ENCODE measurements around the gene LSM7. TPM values are rescaled to one million over a fixed set of nuclear protein-coding genes. Genes with fewer than 3 reads are reported as not detected.

LSM7 gene
- total RNA-seq, 1 donor from 2014 or later: 76.2 TPM

- Mint-ChIP-seq H3K4me3 (ENCODE audit: unreplicated experiment) (no peak overlapping the region), H3K27me3 (ENCODE audit: low read depth) (no peaks in the 10 kb centered on the region), H3K27ac (ENCODE audit: unreplicated experiment) (no peak overlapping the region), H3K4me1 (ENCODE audit: low read depth) (no peaks in the 10 kb centered on the region), H3K36me3 (ENCODE audit: low read depth) (peaks cover 2% of the 10 kb centered on the region), H3K9me3 (ENCODE audit: low read depth) (no peaks in the 10 kb centered on the region)
- DNase-seq (ENCODE audit: low spot score): no peak
- TF ChIP-seq CTCF (IDR thresholded peaks at IDR 0.05): no peak
Measured at GRCh38 chr19:2343289-2343982, 15.1 kb upstream of the LSM7 start.

DNA sequence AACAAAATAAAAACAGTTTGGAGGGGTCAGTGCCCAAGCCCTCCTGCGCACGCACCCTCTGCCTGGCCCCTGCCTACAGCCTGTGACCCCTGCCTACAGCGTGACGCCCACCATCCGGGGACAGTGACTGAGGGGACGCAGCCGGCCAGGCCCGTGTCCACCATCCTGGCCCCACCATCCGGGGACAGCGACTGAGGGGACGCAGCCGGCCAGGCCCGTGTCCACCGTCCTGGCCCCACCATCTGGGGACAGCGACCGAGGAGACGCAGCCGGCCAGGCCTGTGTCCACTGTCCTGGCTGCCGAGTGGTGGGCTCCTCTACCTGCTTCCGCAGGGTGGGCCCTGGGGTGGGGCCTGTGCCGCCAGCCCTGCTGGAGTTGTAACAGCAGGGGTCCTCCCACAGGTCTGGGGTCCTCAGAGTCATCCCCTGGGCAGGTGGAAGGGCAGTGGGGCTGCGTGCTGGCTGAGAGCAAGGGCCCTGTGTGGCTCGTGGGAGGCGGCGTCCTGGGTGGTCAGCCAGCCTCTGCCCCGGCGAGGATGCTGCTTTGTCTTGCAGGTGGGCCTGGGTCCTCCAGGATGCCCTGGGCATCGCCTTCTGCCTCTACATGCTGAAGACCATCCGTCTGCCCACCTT lies 14.4 kb upstream of the LSM7 start:
- DNase-seq (ENCODE audit: low spot score): no peak

GRCh38 chr19:2341982-2342381 lies 13.6 kb upstream of the LSM7 start:
- no peak overlapping the region for H3K4me3 Mint-ChIP-seq (ENCODE audit: unreplicated experiment)
- H3K27ac Mint-ChIP-seq (ENCODE audit: unreplicated experiment): no peak overlapping the region
- peaks cover 7% of the 10 kb centered on the region for H3K4me1 Mint-ChIP-seq (ENCODE audit: low read depth)
- peaks cover 2% of the 10 kb centered on the region for H3K36me3 Mint-ChIP-seq (ENCODE audit: low read depth)
- no peak for TF ChIP-seq CTCF (IDR thresholded peaks at IDR 0.05)
- DNase-seq (ENCODE audit: low spot score): no peak
- no peaks in the 10 kb centered on the region for H3K9me3 Mint-ChIP-seq (ENCODE audit: low read depth)
- H3K27me3 Mint-ChIP-seq (ENCODE audit: low read depth): no peaks in the 10 kb centered on the region

More for the DNA sequence above, 14.4 kb upstream of the LSM7 start:
- no peak overlapping the region for H3K27ac Mint-ChIP-seq (ENCODE audit: unreplicated experiment)
- H3K4me1 Mint-ChIP-seq (ENCODE audit: low read depth): no peaks in the 10 kb centered on the region
- TF ChIP-seq CTCF (IDR thresholded peaks at IDR 0.05): no peak
- no peak overlapping the region for H3K4me3 Mint-ChIP-seq (ENCODE audit: unreplicated experiment)
- H3K36me3 Mint-ChIP-seq (ENCODE audit: low read depth): peaks cover 2% of the 10 kb centered on the region
- H3K27me3 Mint-ChIP-seq (ENCODE audit: low read depth): no peaks in the 10 kb centered on the region
- no peaks in the 10 kb centered on the region for H3K9me3 Mint-ChIP-seq (ENCODE audit: low read depth)

DNA sequence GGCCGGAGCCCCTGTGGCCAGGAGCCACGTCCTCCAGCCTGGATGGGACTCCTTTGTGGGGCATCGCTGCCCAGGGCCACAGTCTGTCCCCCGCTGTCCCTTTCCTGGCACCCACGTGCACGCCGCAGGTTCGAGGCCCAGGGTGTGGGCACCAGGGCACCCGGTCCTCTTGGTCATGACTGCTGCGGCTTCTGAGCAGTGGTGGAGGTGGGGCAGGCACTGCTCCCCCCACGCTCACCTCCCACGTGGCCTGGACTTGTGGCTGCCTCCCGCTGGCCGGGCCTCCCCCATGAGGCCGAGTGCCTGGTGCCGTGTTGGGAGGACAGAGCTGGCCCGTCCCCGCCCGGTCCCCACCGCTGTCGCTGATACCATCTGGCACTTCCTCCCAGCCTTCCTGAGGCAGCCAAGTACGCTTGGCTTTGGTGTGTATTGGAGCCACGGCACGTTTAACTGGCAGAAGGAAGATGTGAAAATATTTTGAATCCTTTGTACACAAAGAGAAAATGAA lies 12.9 kb upstream of the LSM7 start:
- TF ChIP-seq CTCF (IDR thresholded peaks at IDR 0.05): no peak
- H3K27me3 Mint-ChIP-seq (ENCODE audit: low read depth): no peaks in the 10 kb centered on the region
- no peak overlapping the region for H3K27ac Mint-ChIP-seq (ENCODE audit: unreplicated experiment)
- no peaks in the 10 kb centered on the region for H3K9me3 Mint-ChIP-seq (ENCODE audit: low read depth)
- H3K4me3 Mint-ChIP-seq (ENCODE audit: unreplicated experiment): no peak overlapping the region
- peaks cover 2% of the 10 kb centered on the region for H3K36me3 Mint-ChIP-seq (ENCODE audit: low read depth)
- no peak for DNase-seq (ENCODE audit: low spot score)
- H3K4me1 Mint-ChIP-seq (ENCODE audit: low read depth): peaks cover 8% of the 10 kb centered on the region

DNA sequence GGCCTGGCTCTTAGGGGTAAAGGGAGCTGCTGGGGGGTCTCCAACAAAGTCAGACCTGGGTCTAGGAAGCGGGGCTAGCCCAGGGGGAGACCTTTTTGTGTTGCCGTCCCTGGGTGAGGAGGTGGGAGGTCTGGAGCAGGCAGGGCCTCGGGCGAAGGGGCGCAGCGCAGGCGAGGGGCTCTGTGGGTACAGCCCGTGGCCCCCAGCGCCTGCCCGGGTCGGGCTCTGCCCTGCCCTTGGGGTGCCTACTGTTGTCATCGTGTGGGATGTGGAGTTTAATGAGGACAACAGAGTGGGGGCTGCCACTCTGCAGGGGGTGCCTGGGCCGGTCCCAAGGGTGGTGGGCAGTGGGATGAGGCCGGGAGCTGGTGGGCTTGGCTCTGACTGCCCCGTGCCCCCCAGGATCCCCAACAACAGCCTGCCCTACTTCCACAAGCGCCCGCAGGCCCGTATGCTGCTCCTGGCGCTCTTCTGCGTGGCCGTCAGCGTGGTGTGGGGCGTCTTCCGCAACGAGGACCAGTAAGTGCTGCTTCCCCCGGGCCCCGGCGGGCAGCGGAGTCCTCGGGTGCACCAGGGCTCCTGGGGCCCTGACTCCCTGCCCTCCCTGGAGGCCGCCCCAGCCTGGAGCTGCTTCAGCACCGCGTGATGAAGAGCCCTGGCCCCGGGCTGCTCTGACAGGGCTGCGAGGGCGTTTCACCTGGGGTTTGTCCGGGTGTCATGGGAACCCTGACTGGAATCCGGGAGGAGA lies 12.3 kb upstream of the LSM7 start:
- no peak for TF ChIP-seq CTCF (IDR thresholded peaks at IDR 0.05)
- no peak for DNase-seq (ENCODE audit: low spot score)
- Mint-ChIP-seq H3K9me3 (ENCODE audit: low read depth) (no peaks in the 10 kb centered on the region), H3K4me3 (ENCODE audit: unreplicated experiment) (no peak overlapping the region), H3K27me3 (ENCODE audit: low read depth) (no peaks in the 10 kb centered on the region), H3K27ac (ENCODE audit: unreplicated experiment) (no peak overlapping the region), H3K36me3 (ENCODE audit: low read depth) (peaks cover 2% of the 10 kb centered on the region), H3K4me1 (ENCODE audit: low read depth) (peaks cover 9% of the 10 kb centered on the region)

Measured in chondrocyte (in vitro differentiated cells).